Measurements from ENCODE around the gene TTLL6.

GRCh38 chr17:48733632-48734328, 83.2 kb downstream of the TTLL6 start:
- TF ChIP-seq POLR2A (IDR thresholded peaks at IDR 0.05; ENCODE audit: low read depth, low read length) (no peak), MXI1 (IDR thresholded peaks at IDR 0.05; ENCODE audit: borderline replicate concordance, low read depth, low read length) (no peak), USF2 (IDR thresholded peaks at IDR 0.05; ENCODE audit: low read depth, low read length) (no peak), CTCF (conservative IDR thresholded peaks at IDR 0.05; ENCODE audit: low read depth, low read length) (no peak), NFE2L2 (IDR thresholded peaks at IDR 0.05; ENCODE audit: low read depth, low read length) (no peak), RFX5 (IDR thresholded peaks at IDR 0.05; ENCODE audit: low read depth, low read length) (no peak), MAZ (IDR thresholded peaks at IDR 0.05; ENCODE audit: borderline replicate concordance, low read depth, low read length) (no peak), RCOR1 (IDR thresholded peaks at IDR 0.05; ENCODE audit: insufficient replicate concordance, low read length) (no peak), MAFK (IDR thresholded peaks at IDR 0.05; ENCODE audit: low read depth, low read length) (no peak), RAD21 (IDR thresholded peaks at IDR 0.05; ENCODE audit: low read length) (no peak), FOS (IDR thresholded peaks at IDR 0.05; ENCODE audit: low read depth, low read length) (no peak)
